ENCODE measurements around the gene ELMO1. TPM values are rescaled to one million over a fixed set of nuclear protein-coding genes. Genes with fewer than 3 reads are reported as not detected.

ELMO1 gene
- total RNA-seq, 4 donors from 2014 or later: 58.7 to 293 (median 81.0) TPM

DNA sequence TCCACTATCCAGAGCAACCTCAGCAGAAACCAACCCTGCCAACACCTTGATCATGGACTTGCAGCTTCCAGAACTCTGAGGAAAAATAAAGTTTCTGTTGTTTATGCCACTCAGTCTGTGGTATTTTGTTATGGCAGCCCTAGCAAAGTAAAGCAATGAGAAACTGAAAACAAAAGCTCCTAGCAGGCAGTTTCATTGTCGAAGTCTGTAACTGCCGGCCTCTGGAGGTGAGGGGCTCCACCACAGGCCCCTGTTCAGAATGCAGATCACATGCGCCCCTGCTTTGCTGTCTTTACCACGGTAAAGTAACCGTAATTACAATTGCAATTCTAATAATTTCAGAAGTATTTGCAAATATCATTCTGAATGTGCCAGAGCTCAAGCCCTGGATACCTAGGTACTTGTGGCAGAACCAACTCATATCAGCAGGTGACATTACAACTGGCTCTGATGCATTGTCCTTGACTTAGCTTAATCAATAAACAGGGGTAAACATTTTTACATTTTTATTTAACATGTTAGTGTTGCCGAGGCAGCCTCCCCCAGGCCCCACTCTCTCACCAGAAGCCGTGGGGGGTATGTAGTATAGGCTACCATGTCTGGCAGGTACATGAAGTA, 193.2 kb downstream of the ELMO1 start:
- ATAC-seq (ENCODE audit: low FRiP score): no peak
- no peak for TF ChIP-seq CTCF (IDR thresholded peaks at IDR 0.05)
- no peak for DNase-seq (ENCODE audit: low spot score)

GRCh38 chr7:37251222-37251621, 197.4 kb downstream of the ELMO1 start:
- TF ChIP-seq CTCF (IDR thresholded peaks at IDR 0.05): no peak
- DNase-seq (ENCODE audit: low spot score) (no peak), ATAC-seq (ENCODE audit: low FRiP score) (no peak)

GRCh38 chr7:37249240-37249639, 199.4 kb downstream of the ELMO1 start:
- no peak for TF ChIP-seq CTCF (IDR thresholded peaks at IDR 0.05)
- ATAC-seq (ENCODE audit: low FRiP score): no peak
- DNase-seq (ENCODE audit: low spot score): no peak

GRCh38 chr7:37248396-37248861, 200.2 kb downstream of the ELMO1 start:
- DNase-seq (ENCODE audit: low spot score) (no peak), ATAC-seq (ENCODE audit: low FRiP score) (peak; percentile 14)
- no peak for TF ChIP-seq CTCF (IDR thresholded peaks at IDR 0.05)

DNA sequence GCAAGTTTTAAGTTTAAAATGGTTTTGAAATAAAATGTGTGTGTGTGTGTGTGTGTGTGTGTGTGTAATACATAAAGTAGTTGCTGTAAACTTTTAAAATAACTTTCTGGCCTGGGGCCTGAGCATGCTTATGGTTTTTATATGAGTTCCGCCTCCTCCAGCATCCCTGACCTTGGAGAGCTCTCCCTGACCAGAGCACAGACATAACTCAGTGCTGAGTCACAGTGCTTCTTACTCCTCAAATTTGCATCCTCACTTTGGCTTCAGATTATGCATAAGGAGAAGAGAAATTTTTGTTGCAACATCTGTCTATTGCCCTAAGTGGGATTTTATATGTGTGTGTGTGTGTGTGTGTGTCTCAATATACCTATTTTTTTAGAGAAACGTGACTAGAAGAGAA, 200.8 kb downstream of the ELMO1 start:
- no peak for TF ChIP-seq CTCF (IDR thresholded peaks at IDR 0.05)
- peak; percentile 84 for ATAC-seq (ENCODE audit: low FRiP score)

DNA sequence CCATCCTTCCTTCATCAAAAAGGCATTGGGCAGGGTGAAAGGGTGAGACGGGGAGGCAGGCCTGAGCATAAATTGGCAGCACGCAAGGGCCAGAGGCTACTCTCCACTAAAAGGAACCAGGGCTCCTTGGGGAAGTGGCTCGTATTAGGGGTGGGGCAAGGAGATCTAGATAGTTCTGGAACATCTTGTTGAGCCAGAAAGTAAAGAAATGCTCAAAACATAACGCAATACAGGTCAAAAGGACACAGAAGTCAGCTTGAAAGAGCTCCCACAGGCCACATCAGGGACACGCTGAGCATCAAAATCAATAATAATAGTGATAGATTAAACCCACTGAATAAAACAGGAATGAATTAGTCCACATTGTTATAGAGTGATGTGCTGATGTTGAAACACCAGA, 203.1 kb downstream of the ELMO1 start:
- DNase-seq (ENCODE audit: low spot score) (no peak), ATAC-seq (ENCODE audit: low FRiP score) (no peak)
- TF ChIP-seq CTCF (IDR thresholded peaks at IDR 0.05): no peak

More for the DNA sequence above, 200.8 kb downstream of the ELMO1 start:
- no peak for DNase-seq (ENCODE audit: low spot score)

DNA sequence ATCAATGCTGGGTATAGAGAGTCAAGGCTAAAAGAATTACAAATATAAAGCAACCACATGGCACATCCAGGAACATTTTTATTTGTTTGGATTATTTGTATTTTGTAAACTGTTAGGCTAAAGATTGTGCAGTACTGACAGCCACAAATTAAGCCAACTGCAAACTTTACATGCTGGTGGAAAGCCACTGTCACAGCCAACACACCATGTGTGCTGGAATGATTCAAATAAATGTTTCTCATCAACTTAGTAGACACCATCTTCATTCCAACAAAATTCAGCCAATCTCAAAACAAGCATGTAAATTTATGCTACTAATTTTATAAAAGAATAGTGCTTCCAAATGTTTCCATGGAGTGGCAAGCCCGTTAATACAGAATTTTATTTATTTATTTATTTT, 211.8 kb downstream of the ELMO1 start:
- ATAC-seq (ENCODE audit: low FRiP score) (no peak), DNase-seq (ENCODE audit: low spot score) (no peak)
- no peak for TF ChIP-seq CTCF (IDR thresholded peaks at IDR 0.05)
